GM19468 (cell line): ENCODE data around the gene DNAJB5.

ENCODE experiments used
- ATAC-seq: cut with Tn5 transposase; IDR thresholded peaks from one replicate; pipeline ENCODE4 v1.9.1; 2021; ENCODE audit warnings: mild to moderate bottlenecking, moderate library complexity, moderate number of reproducible peaks; ENCODE audit not compliant: unreplicated experiment; ENCODE audit errors: extremely low read depth

DNAJB5 gene

GRCh38 chr9:34983209-34983608, 6.3 kb upstream of the DNAJB5 start:
- peak; percentile 17 for ATAC-seq

GRCh38 chr9:34984049-34984448, 5.5 kb upstream of the DNAJB5 start:
- ATAC-seq = no peak

- ATAC-seq = no peak
These were observed 4.1 kb upstream of the DNAJB5 start for GRCh38 chr9:34985311-34985899.

GRCh38 chr9:34986540-34987047, 3.0 kb upstream of the DNAJB5 start:
- no peak for ATAC-seq

GRCh38 chr9:34987160-34987901, 2.2 kb upstream of the DNAJB5 start:
- ATAC-seq = no peak

GRCh38 chr9:34988218-34989002, 1.1 kb upstream of the DNAJB5 start:
- no peak for ATAC-seq

GRCh38 chr9:34989946-34990635, 546 bp downstream of the DNAJB5 start:
- no peak for ATAC-seq

- no peak for ATAC-seq
These were observed 1.5 kb downstream of the DNAJB5 start for GRCh38 chr9:34990908-34991606.

GRCh38 chr9:34991607-34992375, 2.2 kb downstream of the DNAJB5 start:
- no peak for ATAC-seq

- no peak for ATAC-seq
These were observed 2.9 kb downstream of the DNAJB5 start for GRCh38 chr9:34992376-34992951.

- no peak for ATAC-seq
These were observed 4.1 kb downstream of the DNAJB5 start for GRCh38 chr9:34993502-34994259.

GRCh38 chr9:34994260-34994899, 4.8 kb downstream of the DNAJB5 start:
- ATAC-seq = no peak

GRCh38 chr9:34994900-34995669, 5.5 kb downstream of the DNAJB5 start:
- ATAC-seq = no peak

- ATAC-seq = no peak
These were observed 6.1 kb downstream of the DNAJB5 start for GRCh38 chr9:34995670-34996060.

GRCh38 chr9:34996181-34996904, 6.8 kb downstream of the DNAJB5 start:
- ATAC-seq = no peak

GRCh38 chr9:34996905-34997279, 7.3 kb downstream of the DNAJB5 start:
- ATAC-seq = no peak
